AG08396 (cell line): Measurements from ENCODE around the gene HDAC10.

Experiments used
- DNase-seq: peaks from one replicate; pipeline ENCODE4 v3.0.0; 2012; ENCODE audit warnings: low spot score, mixed read lengths

HDAC10 gene

GRCh38 chr22:50200461-50201190, 50.4 kb downstream of the HDAC10 start, which contains the start of gene SELENOO:
SELENOO (plus strand) TSS chr22:50201011; CDS start chr22:50201037, 26 bp downstream.
- peak; percentile 100 for DNase-seq

GRCh38 chr22:50199829-50200460, 51.1 kb downstream of the HDAC10 start:
- DNase-seq: no peak

DNA sequence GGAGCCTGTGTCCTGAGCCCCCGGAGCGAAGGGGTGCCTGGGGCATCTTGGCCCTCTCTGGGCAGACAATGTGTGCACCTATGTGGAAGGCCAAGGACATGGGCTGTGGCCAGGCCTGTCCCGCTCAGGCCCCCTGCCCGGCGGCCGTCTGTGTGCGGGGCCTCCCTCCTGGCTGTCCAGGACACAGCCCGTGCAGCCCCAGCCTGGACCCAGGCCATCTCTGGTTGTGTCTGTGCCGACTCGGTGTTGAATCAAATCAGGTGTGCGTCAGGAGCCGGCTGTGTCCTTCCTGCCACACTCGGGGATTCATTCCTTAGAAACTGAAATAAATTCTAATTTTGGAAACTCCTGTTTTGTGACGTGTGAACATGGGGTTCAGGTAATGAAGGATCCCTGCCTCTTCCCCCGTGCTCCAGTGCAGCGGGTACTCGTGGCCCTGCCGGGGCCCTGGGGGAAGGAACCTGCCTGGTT, 51.8 kb downstream of the HDAC10 start:
- DNase-seq: no peak

GRCh38 chr22:50198624-50199017, 52.4 kb downstream of the HDAC10 start:
- DNase-seq: no peak

- no peak for DNase-seq
These were observed 53.0 kb downstream of the HDAC10 start for GRCh38 chr22:50197856-50198623.

DNA sequence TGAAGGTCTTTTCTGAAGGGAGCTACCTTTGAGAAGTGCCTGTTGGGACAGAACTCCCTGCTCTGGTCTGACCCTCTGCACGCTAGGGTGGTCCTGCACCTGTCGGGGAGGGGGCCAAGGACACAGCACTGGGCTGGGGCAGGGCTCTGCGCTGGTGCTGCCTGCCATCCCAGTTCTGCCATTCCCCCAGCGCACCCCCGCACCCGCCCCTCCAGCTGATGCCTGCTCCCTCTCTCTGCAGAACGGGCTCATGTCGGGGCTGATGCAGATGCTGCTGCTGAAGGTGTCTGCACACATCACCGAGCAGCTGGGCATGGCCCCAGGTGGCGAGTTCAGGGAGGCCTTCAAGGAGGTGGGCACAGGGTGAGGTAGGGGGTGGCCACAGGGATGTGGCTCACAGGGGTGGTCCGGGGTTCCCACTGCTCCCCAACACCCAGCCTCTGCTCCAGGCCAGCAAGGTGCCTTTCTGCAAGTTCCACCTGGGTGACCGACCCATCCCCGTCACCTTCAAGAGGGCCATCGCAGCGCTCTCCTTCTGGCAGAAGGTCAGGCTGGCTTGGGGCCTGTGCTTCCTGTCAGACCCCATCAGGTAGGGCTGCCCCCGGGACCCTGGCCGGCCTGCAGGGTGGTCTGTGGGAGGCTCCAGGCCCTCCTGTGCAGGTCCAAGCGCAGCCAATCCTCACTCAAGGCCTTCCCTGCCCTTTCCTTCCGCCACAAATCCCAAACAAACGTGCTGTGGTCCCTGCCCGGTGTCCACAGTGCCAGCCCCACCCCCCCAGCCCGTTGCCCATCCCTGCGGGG, 53.9 kb downstream of the HDAC10 start:
- DNase-seq: no peak

- DNase-seq: no peak
These were observed 54.8 kb downstream of the HDAC10 start for GRCh38 chr22:50196256-50196655.
